Measurements from ENCODE around the gene GIMAP8.

DNA sequence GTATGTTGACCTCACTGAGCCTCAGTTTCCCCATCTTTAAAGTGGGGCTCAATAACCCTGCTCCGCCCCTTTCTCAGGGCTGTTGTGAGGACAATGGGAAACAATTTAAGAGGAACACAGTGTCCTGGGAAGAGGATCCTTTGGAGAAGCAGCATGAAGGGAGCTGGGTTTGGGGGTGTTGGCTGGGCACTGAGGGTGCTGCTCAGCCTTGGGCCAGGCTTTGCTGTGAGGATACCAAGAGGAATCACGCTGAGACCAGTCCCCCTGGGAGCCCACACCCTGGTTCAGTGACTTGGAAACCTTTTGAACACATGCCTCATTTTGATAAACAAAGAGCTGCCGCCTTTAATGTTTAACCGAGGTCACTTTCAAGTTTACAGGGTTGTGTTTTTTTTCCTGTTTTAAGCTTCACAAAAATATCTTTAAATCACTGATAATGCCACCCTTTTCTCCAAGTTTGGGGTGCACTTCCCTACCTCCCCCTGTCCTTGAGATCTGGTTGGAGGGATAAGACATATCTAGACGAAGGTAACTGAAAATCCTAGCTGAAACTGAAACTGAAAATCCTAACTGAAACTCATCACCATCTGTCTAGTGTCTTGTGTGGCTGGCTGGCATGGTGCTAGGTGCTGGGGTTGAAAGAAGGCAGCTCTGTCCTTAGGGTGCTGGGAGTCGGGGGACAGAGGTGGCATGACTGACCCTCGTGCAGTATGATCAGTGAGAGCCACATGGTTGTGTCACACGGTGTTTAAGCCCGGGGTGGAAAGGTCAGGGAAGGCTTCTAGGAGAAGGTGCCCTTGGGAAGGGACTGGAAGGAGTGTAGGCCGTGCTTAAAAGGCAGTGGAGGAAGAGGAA, 43.6 kb upstream of the GIMAP8 start:
- TF ChIP-seq, protein P1, sequence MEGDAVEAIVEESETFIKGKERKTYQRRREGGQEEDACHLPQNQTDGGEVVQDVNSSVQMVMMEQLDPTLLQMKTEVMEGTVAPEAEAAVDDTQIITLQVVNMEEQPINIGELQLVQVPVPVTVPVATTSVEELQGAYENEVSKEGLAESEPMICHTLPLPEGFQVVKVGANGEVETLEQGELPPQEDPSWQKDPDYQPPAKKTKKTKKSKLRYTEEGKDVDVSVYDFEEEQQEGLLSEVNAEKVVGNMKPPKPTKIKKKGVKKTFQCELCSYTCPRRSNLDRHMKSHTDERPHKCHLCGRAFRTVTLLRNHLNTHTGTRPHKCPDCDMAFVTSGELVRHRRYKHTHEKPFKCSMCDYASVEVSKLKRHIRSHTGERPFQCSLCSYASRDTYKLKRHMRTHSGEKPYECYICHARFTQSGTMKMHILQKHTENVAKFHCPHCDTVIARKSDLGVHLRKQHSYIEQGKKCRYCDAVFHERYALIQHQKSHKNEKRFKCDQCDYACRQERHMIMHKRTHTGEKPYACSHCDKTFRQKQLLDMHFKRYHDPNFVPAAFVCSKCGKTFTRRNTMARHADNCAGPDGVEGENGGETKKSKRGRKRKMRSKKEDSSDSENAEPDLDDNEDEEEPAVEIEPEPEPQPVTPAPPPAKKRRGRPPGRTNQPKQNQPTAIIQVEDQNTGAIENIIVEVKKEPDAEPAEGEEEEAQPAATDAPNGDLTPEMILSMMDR (IDR thresholded peaks at IDR 0.05) = no peak
- no peak for TF ChIP-seq ZFX (IDR thresholded peaks at IDR 0.05; ENCODE audit: borderline replicate concordance)

Measured in 22Rv1 (cell line).